Effector CD8-positive, alpha-beta T cell (primary cell): ENCODE results near the gene ANP32E.

Source experiments
- DNase-seq: peaks from one replicate; lab custom pipeline; 2025; lab: John Stamatoyannopoulos, UW
- total RNA-seq, 4 experiments: gene quantifications; one replicate each; lab custom pipeline; 2026; lab: John Stamatoyannopoulos, UW

ANP32E gene
- 57.3 to 84.1 (median 79.0) reads per million in 4 experiments for total RNA-seq

DNA sequence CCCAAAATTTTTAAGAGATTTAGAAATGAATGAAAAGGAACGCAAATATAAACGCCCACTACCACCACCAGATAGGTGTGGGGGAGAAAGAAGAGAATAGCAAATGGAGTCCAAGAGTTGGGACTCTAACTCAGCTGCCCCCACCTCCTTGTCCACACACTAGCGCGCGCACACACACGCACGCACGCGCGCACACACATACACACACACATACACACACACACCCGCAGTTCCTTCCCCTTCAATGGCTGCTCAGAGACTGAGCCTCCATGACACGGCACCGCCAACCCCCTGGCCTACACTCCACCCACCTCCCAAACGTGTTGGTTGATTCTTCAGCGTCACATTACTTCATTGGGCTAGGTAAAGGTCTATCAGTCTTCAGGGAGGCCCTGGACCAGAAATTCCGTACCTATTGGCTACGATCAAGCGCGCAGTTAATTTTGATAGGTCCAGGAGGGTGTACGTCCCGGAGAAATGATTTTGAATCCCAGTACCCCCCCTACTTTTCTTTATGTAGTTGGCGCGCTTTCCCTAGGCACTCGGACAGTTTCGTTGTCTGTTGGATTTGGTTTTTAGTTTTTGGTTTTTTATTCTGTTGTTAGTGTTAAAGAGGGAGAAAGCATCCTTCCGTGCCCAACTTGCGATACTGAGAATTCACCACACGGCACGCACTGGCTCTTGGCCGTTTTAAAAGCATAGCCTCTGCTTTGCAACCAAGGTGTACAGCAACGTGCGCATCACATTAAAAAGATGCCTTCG lies at the start of gene ANP32E:
ANP32E (minus strand) TSS at position 261 of the 762 bp plus-strand sequence. CDS start 326 bp downstream, outside the sequence.
- DNase-seq, result peak; percentile 89

DNA sequence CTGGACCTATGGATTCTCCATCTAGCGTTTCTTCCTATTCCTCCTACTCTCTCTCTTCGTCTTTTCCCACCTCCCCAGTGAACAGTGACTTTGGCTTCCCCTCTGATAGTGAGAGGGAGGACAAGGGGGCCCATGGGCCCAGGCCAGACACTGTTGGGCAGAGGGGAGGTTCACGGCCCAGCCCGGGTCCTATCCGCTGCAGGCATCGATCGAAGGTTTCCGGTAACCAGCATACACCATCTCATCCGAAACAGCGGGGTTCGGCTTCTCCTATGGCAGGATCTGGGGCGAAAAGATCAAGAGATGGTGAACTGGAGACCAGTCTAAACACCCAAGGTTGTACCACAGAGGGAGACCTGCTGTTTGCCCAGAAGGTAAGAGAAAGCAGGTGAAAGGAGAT lies 47.3 kb upstream of the ANP32E start:
- DNase-seq, result no peak

DNA sequence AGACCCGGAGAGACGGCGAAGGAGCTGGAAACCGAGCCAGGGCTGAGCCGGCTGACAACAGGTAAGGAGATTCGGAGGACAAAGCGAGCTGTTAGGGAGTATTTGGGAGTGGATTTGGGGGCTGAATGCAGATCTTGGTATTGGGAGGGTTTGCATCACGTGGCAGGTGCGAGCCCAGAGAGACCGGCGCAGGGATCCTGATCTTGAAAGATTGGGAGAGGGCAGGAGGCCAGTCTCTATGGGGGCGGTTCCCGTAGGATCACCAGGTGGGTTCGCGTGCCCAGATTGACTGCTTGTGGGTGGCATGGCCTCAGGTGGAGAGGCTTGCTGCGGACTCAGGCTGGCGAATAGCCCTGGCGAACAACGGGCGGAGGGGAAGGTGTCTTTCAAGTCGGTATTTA lies 46.6 kb upstream of the ANP32E start:
- no peak for DNase-seq

DNA sequence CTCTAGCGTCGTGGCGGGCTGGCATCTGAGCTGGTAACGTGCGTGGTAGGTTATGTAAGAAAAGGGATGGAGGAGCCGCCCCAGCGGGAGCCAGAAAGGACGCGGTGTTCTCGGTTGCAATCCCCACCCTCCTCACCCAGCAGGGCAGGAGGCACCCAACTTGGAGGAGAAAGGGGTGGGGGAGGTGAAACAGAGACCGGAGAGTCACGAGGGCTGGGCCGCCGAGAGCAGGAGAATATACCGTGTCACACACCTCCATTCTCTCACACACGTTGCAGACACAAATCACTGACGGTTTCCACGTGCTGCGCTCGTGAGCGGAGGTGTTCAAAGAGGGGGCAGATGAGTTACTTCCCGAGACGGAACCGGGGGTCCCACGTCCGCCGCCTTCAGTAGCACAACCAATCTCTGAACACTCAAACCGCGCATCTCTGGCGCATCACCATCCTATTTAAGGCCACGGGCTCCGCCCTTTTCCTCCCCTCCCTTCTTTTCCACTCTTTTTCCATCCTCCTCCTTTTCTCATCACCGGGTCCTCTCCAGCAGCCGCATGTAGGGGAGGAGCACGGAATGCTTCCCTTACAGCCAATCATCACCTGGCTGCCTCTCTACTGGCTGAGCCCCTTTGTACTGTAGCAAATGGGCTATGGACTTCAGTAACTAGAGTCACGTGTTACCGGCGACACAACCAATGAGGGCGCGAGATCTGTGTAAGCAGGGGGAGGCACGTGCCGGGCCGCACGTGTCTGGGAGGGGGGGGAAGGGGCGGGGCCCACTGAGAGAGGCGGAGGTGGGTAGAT lies 46.0 kb upstream of the ANP32E start, which contains the start of gene CIART:
CIART (plus strand) TSS at position 797 of the 800 bp plus-strand sequence. CDS start 714 bp downstream, outside the sequence.
- peak; percentile 71 for DNase-seq

DNA sequence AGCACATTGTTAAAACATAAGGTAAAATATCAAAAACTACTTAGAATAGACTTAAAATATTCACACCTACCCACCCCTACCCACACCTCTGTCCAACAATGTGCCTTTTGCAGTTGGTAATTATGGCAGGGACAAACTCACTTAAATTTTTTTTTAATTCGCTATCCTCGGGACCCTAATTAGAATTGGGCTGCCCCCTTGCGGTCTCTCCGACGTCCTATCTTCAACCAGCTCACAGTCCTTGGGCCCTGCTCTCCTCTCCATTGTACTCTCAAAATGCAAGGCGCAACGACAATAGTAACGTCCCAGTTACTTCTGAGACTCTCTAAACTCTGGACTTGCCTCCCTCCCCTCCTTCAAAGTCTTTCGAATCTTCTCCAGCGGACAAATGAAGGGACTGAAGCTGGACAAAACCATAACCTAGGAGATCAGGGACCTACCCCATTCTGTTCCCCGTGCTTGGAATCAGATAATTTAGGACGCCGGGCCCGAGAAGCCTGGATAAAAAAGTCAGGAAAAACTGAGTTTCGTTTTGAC lies 45.4 kb upstream of the ANP32E start:
- DNase-seq, result peak; percentile 21

DNA sequence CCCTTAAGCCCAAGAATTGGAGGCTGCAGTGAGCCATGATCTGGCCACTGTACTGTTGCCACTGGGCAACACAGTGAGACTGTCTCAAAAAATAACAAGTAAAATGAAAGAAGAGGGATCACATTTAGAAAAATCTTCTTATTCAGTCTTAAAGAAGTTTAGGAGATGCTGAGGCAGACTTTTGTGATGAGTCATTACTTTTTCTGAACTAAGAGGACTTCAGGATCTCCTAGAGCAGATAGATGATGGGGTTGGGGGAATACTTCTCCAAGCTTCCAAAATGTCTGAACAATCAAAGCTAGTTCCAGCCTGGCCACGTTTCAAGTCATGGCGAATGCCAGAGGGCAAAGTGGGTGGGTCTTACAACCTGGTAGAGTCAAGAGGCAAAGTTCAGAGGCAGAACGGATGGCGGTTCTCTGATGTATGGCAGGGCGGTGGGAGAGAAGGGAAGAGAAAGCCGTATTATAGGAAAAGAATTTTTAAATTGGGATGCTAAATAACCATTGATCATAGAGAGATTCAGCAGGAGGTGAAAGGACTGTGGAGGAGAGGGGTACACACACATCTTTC lies 44.3 kb upstream of the ANP32E start:
- DNase-seq, result no peak

DNA sequence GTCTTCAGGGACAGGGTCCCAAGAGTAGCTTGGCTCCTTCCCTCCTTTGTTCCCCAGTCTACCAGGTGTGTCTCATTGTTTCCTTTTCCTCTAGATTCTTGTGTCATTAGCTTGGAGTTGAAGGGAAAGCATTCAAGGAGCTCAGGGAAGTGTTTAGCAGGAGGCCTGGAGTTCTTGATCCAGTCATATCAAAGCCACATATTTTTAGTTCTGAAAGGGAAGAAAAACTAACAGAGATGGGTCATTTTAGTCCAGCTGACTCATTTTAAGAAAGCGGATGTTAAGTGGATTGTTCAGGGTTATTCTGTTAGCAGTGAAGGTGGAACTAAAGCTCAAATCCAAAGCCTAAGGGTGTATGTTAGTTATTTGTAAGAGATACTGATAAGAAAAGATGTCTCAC lies 37.4 kb upstream of the ANP32E start:
- no peak for DNase-seq

DNA sequence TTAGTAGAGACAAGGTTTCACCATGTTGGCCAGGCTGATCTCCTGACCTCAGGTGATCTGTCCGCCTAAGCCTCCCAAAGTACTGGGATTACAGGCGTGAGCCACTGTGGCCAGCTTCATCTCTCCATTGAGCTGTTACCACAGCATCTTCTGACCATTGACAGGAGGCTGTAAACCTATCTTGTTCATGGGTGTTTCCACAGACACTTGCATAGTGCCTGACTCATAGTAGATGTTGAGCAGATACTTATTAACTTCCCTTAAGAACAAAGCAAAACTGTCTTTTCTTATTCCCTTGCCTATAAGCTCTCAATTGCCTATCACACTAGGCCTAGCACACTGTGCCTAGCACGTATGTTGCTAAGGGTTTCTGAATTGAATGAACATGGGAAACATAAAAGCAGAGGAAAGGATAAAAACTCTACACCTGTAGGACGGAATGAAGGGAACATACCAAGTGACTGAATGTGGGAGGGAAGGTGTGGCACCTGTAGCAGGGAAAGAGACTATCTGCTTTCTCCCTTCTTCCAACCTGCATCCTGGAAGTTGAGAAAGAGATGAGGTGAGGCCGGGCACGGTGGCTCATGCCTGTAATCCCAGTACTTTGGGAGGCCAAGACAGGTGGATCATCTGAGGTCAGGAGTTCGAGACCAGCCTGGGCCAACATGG lies 35.5 kb upstream of the ANP32E start:
- no peak for DNase-seq

DNA sequence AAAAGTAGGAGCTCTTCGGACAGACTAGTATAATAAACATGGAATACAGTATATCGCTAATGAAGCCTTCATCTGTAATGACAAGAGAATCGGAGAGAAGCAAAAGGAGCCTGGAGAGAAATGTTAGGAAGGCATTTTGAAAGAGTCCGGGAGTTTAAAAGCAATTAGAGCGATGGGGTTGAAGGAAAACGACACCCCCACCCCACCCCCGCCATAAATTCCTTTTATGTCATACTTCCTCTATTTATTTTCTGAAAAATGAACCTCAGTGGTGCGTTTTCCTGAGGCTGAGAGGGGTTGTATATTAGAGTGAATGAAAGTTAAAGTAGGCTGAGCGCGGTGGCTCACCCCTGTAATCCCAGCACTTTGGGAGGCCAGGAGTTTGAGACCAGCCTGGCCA lies 33.5 kb upstream of the ANP32E start:
- DNase-seq, result no peak

DNA sequence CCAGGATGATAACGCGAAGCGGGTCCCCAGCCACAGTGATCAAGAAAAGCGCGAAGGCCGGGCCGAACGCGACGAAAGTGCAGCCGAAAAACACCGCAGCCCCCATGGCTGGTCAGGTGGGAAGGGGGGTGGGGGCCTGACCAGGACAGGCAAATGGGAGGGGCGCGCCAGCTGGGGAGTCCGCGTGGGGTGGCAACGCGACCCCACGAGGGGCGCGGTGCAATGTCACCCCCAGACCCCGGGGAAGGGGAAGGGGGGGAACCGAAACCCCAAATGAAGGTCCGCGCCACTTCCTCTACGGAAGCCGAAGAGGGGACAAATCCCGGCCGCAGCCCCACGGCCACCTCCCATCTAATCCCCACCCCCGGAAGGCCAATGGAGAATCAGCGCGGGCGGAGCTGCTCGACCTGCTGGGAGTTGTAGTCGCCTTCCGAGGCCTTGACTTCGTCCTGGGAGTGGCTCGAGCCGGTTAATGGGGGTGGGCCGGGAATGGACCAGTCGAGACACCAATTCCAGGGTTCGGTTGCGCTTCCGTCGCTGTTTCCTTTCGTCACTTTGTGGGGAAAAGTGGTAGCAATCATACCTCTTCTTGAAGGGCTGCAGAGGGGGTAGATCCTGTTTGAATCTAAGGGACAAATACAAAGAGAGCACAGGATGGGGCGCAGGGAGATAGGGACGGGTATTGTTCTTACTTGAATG lies 32.9 kb upstream of the ANP32E start, which contains the start of gene APH1A:
APH1A (minus strand) TSS at position 312 of the 699 bp plus-strand sequence; CDS start at position 106, 206 bp downstream.
- DNase-seq, result peak; percentile 83

DNA sequence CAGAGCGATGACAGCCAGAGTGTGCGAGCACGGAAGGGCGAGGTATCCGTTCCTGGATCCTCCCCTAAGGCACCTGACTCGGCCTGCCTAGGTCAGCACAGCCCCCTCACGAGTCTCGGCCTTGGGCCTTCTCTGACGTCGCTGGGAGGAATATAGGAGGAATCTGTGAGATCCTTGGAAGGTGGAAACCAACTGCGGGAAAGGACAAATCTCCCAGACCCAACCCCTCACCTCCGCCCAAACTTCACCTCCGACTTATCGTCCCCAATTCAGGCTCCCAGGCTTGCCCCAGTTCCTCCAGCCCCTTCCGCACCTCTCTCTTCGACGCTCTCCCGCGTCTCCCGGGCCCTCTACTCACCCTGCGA lies 32.4 kb upstream of the ANP32E start:
- DNase-seq, result peak; percentile 24

DNA sequence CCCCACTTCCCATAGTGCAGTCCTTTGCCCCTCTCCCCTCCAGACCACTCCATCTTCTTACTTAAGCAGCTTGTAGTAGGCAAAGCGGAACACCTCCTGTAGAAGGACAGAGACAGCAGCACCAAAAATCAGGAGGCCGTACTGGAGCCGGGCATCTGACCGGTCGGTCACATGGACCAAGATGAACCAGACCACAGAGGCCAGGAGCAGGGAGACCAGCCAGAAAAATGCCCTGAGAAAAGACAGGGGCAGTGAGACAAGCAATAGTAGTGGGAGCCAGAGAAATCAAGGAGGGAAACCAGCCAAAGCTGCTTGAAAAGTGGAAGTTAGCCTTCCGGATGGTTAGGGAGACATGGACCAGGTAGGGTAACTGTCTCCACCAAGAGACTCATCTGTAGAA lies 32.0 kb upstream of the ANP32E start:
- DNase-seq, result no peak

DNA sequence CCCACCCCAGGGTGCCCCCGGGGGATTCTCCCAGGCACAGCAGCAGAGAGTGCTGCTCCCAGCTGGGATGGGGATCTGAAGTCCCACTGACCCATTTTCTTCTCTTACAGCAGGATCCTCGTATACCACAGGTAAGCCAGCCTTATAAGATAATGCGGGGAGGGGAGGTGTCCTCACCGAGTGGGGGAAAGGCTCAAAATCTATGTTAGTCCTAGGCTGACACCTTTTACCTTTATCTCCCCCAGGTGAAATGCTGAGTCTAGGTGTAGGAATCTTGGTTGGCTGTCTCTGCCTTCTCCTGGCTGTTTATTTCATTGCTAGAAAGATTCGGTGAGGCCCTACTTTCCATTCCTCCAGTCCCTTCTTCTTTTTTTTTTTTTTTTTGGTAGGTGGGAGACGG lies 27.6 kb upstream of the ANP32E start:
- DNase-seq, result no peak

DNA sequence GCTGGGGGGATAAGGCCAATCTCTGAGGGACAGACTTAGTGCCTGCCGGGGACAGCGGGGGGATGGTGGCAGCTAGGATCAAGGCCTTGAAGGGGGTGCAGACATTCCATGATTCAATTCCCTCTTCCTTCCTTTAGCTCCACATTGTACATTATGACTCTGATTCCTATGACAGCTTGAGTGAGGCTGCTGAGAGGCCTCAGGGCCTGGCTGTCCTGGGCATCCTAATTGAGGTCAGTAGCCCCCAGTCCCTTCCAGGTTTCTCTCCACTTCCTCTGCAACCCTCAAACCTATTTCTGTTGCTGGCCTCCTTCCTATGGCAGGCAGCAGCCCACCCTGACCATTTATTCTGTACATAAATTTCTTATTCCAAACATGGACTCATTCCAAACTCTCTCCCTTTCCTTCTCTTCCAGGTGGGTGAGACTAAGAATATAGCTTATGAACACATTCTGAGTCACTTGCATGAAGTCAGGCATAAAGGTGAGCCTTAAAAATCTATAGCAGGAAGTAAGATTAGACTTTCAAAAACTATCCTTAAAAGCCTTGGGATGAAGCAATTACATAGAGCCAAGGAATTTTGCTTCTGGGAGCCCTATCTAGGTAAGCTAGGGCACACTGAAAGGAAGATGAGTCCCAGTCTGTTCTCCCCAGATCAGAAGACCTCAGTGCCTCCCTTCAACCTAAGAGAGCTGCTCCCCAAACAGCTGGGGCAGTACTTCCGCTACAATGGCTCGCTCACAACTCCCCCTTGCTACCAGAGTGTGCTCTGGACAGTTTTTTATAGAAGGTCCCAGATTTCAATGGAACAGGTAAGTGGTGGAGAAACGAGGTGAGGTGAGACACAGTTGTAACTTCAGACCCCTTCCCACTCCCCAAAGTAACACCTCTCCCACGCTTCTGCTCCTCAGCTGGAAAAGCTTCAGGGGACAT lies 26.7 kb upstream of the ANP32E start:
- no peak for DNase-seq

DNA sequence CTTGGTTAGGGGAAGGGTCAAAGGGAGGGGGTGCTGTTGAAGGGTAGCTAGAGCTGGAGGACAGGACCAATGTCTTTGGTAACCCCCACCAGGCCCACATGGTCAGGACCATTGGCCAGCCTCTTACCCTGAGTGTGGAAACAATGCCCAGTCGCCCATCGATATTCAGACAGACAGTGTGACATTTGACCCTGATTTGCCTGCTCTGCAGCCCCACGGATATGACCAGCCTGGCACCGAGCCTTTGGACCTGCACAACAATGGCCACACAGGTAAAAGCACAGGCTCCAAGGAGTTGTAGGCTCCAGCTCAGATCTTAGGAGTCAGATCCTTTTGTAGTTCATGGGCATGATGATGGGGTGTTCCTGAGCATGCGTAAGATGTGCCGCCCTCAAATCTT lies 25.5 kb upstream of the ANP32E start:
- no peak for DNase-seq

DNA sequence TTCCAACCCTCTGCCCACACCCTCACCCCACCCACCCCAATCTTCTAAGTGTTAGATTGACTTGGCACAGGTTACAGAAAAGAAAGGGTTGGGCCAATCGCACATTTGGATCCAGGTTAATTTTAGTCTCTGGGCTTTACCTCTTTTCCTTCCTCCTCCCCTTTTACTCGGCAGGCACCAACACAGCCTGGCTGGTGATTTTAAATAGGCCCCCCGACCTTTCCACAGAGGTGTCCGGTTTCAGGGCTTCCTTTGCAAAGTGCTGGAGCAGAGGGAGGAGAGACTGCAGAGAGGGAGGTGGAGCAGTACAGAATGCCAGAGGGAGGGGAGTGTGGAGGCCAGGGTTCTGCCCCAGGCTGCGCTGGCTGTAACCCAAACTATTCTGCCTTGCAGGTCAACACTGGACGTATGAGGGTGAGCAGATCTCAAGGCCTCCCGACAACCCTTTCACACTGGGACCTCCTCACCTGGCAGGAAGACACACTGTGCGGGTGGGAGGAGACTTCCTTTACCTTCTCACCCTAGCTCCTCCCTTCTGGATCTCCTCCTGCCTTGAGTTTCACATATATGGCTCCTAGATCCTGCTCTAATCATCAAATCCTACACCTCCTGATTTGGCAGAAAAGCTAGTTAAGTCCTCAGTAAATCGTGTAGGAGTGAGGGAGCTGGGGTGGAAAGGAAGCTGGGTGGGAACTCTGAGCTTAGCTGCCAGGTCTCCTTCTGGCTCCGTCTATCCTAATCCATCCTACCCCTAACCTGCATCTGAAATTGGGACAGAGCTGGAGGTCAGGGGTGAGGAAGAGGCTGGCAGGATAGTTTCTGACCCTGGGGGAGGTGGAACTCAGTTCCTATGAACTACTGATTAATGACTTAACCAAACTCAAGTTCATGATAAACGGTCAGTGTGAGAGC lies 24.1 kb upstream of the ANP32E start:
- no peak for DNase-seq

DNA sequence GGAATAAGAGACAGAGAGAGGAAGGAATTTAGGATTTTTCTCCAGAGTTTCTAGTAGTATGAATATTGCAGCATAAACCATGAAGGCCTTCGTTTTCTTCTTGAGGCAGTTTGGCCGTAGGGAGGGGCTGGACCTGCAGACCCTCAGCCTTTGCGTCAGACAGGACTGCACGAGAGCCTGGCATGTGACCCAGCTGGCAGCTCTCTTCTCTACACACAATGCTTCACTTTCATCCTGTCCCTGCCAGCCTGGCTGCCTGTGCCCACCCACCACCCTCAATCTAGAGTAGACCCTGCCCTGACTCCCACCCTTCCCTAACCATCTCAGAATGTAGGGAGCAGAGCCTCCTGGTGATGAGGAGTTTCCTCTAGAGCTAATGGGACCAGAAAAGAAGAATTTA lies 23.3 kb upstream of the ANP32E start:
- no peak for DNase-seq

DNA sequence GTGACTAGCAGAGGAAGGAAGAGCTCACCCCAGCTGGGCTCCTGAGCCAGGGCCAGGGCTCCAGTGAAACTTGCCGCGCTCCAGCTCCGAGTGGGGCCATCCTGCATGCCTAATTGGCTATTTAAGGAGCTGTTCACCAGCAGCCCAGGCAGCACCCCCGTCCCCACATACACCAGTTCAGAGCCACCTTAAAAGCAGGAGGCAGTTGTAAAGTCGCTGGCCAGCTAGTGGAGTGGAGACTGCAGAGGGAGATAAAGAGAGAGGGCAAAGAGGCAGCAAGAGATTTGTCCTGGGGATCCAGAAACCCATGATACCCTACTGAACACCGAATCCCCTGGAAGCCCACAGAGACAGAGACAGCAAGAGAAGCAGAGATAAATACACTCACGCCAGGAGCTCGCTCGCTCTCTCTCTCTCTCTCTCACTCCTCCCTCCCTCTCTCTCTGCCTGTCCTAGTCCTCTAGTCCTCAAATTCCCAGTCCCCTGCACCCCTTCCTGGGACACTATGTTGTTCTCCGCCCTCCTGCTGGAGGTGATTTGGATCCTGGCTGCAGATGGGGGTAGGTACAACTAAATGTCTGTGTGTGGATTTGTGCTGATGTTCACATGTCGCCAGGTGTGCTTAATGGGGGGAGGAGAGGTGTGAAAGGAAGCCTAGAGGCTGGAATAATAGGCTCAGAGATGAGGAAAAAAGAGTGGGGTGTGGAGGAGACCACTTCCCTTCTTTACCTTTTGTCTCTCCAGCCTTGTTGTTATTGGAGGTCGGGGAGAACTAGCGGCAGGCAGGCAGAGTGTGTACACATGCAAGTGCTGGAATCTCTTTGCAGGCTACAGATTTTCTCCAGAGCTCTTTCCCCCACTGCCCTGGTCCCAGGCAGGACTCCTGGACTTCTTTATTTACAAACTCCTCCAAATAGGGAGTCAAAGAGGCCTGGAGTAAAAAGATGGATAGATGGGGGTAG lies 22.0 kb upstream of the ANP32E start, which contains the start of gene CA14:
CA14 (plus strand) TSS at position 151 of the 962 bp plus-strand sequence; CDS start at position 506, 355 bp downstream.
- DNase-seq, result no peak
